ENCODE measurements around the gene ABCA2.

Gene ABCA2

GRCh38 chr9:136983167-136983566, 44.9 kb downstream of the ABCA2 start:
- in situ Hi-C loops (cut with HindIII; ENCODE audit: low sequenced_read_pairs) = no loop called here

GRCh38 chr9:136982232-136983051, 45.6 kb downstream of the ABCA2 start, which contains the start of gene LCNL1:
LCNL1 (plus strand) TSS chr9:136982993; CDS start chr9:136983587, 594 bp downstream.
- in situ Hi-C loops (cut with HindIII; ENCODE audit: low sequenced_read_pairs) = no loop called here

DNA sequence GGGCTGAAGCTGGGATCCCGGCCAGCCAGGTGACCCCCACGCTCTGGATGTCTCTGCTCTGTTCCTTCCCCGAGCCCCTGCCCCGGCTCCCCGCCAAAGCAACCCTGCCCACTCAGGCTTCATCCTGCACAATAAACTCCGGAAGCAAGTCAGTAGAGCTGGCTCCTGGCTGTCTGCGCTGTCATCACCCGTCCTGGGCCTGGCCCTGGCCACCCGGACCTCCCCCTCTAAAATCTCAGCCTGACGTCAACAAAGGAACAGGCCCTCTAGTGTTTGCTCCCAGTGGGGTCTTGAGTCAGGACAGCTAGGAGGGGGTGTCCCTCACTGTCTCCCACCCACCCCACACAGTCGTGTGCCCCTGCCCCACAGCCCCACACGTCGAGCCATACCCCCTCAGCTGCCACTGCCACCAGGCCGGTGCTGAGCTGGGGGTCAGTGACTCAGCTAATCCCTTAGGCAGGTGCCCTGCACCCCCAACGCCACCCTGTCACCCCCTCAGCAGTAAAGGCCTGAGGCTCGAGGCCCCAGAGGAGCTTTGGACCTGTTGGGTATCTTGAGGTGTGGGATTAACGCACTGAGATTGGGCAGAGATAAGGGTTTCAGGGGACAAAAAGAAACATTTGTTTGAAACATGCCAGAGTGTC, 46.3 kb downstream of the ABCA2 start:
- in situ Hi-C loops (cut with HindIII; ENCODE audit: low sequenced_read_pairs) = no loop called here

GRCh38 chr9:136980669-136981478, 47.2 kb downstream of the ABCA2 start:
- in situ Hi-C loops (cut with HindIII; ENCODE audit: low sequenced_read_pairs) = no loop called here

DNA sequence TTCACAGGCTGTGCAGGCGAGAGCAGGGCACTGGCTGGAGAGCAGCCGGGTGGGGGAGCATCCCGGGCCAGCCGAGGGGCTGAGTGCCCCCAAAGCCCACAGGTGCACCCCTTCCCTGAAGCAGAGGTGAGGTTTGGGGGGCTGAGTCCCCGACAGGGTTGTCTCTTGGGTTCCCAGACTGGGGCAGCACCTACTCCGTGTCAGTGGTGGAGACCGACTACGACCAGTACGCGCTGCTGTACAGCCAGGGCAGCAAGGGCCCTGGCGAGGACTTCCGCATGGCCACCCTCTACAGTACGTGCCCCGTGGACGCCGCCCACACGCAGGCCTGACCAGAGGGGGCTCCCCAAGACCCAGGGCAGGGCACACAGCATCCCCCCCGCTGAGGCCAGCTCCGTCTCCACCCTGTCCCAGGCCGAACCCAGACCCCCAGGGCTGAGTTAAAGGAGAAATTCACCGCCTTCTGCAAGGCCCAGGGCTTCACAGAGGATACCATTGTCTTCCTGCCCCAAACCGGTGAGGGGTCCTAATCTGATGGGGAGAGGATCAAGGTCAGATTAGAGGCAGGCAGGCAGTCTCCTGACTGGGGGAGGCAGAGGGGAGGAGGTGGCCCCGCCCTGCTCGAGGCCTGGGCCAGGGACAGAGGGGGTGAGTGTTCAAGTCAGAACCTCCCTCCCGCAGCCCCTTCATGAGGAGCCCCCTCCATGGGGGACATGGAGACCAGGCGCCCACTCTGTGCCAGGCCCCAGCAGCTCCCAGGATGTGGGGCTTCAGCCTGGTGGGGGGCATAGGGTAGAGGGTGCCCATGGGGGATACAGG, 48.1 kb downstream of the ABCA2 start:
- in situ Hi-C loops (cut with HindIII; ENCODE audit: low sequenced_read_pairs) = no loop called here

- in situ Hi-C loops (cut with HindIII; ENCODE audit: low sequenced_read_pairs) = no loop called here
These were observed 49.0 kb downstream of the ABCA2 start for GRCh38 chr9:136978865-136979544.

GRCh38 chr9:136978073-136978864, 49.8 kb downstream of the ABCA2 start:
- in situ Hi-C loops (cut with HindIII; ENCODE audit: low sequenced_read_pairs) = no loop called here

- in situ Hi-C loops (cut with HindIII; ENCODE audit: low sequenced_read_pairs) = no loop called here
These were observed 50.4 kb downstream of the ABCA2 start for GRCh38 chr9:136977649-136978072.

DNA sequence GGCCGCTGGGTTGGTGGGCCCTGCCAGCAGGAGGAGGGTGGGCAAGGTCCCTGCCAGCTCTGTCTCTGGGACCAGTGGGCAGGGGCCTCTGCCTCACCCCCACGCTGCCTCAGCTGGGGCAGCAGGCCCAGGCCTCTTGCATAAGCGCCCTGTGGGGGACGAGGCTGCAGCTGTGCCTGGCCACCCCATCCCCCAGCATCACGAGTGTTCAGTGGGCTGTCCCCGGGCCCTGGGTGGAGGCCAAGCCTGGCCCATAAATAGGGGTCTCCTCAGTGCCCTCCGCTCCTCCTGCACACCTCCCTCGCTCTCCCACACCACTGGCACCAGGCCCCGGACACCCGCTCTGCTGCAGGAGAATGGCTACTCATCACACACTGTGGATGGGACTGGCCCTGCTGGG, 50.8 kb downstream of the ABCA2 start, which contains the start of gene PTGDS:
PTGDS (plus strand) TSS at position 282 of the 400 bp plus-strand sequence; CDS start at position 357, 75 bp downstream.
- in situ Hi-C loops (cut with HindIII; ENCODE audit: low sequenced_read_pairs) = no loop called here

DNA sequence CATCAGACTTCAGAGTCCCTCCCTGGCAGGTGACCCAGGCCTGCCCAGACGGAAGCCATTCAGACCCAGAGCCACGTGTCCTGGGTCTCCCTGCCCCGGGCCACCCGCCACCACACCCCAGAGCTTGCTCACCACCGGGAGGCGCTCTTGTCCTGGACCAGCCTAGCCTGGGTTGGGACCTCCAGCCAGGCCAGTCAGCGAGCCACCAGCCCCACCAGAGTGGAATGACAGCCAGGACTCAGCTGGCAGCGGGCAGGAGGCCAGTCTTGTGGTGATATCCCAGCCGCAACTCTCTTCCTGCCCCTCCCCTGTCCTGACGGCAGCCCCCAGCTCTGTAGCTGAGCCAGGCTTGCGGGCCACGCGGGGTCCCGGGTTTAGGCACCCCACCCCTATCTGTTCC, 52.4 kb downstream of the ABCA2 start:
- in situ Hi-C loops (cut with HindIII; ENCODE audit: low sequenced_read_pairs) = no loop called here

DNA sequence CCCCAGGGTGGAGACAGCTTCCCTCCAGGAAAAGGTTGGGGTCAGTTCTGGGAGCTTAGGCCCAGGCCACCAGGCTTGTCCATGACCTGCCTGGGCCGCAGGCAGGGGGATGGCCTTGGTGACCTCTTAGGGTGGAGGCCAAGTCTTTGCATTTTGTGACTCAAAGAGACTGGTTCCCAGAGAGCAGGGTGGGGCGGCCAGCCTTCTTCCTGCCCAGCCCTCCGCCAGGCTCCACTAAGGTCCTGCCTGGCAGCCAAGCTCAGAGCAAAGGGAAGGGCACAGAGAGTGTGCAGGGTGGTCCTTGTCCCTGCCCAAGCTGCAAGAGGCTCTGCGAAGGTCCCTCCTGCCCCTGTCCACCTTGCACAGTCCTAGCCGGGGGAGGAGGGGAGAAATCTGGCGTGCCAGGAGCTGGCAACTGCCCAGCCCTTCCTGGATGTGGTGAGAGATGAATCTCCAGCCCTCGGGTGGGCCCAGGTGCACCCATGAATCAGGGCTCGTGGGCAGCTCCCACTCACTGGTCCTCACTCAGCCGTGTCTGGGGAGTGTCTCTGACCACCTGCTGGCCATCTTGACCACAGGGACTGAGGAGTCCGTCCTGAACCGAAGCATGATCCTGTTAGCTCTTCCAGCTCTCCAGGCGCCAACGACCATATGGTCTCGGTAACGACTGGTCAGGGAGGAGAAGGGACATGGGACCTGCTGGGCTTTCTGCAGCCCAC, 53.1 kb downstream of the ABCA2 start:
- in situ Hi-C loops (cut with HindIII; ENCODE audit: low sequenced_read_pairs) = no loop called here

- in situ Hi-C loops (cut with HindIII; ENCODE audit: low sequenced_read_pairs) = no loop called here
These were observed 54.1 kb downstream of the ABCA2 start for GRCh38 chr9:136973618-136974617.

- in situ Hi-C loops (cut with HindIII; ENCODE audit: low sequenced_read_pairs) = no loop called here
These were observed 55.3 kb downstream of the ABCA2 start for GRCh38 chr9:136972743-136973142.

GRCh38 chr9:136972335-136972734, 55.7 kb downstream of the ABCA2 start:
- in situ Hi-C loops (cut with HindIII; ENCODE audit: low sequenced_read_pairs) = no loop called here

DNA sequence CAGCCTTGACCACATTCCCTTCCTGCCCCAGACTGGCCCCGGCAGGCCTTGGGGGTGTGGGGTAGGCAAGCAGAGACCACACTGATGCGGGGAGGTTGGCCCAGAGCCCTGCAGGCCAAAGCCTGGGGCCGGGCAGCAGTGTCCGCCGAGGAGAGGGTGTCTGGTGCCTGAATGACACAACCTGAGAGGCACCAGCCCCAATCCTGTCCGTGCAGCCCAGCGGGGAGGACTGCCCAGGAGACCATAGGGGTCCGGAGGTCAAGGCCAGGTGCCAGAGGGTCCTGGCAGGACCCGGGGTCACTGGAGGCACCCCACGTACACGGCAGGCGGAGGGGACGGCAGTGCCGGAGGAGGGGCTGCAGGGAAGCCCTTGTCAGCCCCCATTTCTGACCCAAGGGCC, 56.3 kb downstream of the ABCA2 start:
- in situ Hi-C loops (cut with HindIII; ENCODE audit: low sequenced_read_pairs) = no loop called here

DNA sequence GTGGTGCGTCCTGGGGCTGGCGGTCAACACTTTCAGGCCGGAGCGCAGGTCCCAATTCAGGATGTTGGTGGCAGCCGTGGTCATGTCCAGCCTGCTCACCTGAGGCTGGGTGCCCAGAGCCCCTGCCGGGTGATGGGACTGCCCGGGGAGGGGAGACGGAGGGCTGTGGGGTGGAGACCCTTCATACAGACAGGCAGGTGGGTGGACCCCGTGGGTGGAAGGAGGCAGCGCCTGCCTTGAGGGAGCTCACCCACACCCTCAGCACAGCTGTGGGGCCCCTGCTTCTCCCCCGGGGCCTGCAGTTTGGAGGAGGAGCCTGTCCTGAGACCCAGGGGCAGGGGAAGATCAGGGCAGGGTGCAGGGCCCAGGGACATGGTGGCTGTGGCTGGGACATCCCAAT, 57.7 kb downstream of the ABCA2 start:
- in situ Hi-C loops (cut with HindIII; ENCODE audit: low sequenced_read_pairs) = no loop called here

DNA sequence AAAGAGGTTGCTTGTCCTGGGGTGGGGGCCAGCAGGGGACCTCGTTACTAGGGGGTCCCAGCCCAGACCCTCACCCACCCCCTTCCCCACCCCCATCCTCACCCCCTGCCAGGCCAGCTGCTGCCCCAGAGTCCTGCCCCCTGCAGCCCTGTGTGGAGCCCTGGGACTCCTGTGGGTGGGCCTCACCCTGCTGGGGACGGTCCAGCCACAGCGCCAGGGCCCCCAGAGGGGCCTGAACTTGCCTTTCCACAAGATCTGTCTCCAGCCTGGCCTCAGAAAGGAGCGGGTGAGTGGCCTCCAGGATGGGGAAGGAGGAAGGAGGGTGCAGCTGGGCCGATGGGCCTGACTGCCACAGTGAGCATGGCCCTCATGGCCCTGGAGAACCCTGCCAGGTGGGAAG, 58.3 kb downstream of the ABCA2 start:
- in situ Hi-C loops (cut with HindIII; ENCODE audit: low sequenced_read_pairs) = no loop called here

All from DLD1 (cell line).